HS-5 (cell line): ENCODE data around the gene ADCY9.

Source experiments
- DNase-seq: peaks from one replicate; pipeline ENCODE4 v3.0.0-alpha.2; 2012; ENCODE audit warnings: low read depth

The ADCY9 gene

DNA sequence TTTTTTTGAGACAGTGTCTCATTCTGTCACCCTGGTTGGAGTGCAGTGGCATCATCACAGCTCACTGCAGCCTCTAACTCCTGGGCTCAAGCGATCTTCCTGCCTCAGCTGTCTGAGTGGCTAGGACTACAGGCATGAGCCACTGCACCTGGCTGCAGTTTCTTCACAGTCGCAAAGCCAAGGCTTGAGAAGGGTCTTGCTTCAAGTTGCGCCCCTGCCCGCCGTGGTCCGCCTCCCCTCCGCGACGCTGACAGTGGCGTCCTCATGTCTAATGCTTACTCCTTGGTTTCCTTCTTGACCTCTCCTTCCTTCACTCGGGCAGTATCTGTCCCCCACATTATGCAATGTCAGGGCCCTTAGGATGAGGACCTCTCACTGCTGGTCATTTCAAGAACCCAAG lies 112.7 kb downstream of the ADCY9 start:
- DNase-seq = no peak

DNA sequence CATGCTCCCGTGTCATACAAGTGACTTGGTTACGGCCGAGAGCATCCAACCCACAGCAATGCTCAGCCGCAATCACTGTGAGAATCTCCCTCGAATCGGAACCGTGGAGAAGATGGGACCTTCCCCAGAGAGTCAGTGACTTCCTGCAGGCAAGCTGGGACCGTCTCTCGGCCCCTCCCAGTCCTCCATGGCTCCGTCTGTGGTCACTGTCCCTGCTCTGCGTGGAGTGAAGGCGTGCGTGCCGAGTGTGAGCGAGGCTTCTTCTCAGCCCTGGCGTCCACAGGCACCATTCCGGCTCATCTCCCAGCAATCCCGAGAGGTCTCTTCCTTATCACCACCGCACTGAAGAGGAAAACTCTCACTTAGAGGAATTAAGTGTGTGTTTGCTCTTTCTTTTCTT lies 113.1 kb downstream of the ADCY9 start:
- DNase-seq = no peak

DNA sequence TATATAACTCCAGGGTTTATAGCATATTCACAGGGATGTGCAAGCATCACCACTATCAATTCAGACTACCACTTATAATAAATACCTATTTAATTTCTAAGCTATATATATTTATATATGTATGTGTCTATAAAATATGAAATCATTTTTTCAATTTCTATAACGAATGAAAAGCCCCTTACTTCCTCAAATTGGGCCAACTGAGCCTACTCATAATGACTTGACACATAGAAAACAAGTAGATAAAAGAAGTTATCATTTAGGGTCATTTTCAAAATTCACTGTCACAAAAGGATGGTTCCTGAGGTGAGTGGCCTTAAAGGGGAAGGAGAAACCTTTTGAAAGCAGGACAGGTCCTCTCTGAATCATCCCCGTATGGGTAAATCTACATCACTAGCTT lies 114.1 kb downstream of the ADCY9 start:
- DNase-seq = no peak

DNA sequence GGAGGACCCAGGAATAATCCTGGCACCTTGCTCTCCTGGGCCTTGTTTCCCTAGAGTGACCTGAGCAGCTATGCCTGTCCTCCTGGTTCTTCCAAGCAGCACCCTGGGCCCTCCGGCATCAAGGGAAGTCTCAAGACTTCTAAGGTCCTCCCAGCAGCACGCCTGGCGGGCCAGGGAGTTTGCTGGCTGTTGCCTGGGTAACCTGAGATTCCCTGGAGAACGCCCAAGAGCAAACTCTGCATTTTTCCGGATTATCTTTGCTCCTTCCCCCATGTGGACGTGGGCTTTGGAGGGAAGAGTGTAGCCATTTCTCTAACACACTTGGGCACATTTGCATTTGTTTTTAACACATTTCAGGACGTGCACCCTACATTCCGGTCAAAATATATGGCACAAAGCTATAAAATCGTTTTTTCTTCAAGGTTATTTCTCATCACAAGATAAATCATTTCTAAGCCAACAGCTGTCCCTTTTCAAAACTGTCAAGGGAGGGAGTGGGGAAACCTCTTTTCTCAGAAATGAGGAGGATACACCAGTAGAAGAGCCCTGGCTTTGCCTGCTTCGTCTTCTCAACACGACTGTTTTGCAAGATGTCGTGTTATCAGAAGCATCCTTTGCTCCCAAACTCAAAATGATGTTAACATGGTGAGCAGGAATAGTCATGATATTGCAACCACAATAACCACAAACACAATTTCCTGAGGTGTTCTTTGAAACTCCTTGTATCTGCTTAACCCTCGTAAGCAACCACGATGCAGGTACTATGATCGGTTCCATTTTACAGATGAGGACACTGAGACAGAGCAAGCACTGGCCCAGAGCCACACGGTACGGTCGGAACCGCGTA lies 116.5 kb downstream of the ADCY9 start:
- DNase-seq = no peak

DNA sequence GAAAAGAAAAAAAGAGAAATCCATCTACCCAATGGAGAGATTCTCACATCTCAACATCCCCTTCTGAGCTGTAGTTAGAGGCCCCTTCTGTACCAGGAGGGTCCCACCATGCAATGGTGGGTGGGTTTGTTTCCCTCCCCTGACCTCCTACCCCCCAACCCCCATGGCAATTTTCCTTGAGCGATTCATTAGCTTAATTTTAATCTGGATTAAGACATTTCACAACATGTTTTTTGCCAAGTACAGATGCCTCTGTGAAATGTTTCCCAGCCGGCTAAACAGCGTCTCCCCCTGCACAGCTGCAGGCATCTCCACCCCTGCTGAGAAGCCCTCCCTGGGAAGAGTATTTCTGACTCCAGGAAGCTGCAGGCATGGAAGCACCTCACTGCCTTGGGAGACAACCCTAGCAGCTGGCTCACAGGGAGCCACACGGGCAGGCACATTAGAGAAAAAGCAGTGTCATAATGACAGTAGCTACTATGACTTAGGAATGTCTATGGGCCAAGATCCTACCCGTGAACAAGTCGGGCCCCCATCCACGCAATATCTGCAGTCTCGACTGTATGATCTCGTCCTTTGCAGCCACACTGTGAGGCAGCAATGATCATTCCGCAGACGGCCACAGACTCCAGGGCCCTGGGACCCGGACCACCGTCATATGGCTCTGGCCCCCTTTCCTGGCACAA lies 117.3 kb downstream of the ADCY9 start:
- no peak for DNase-seq

DNA sequence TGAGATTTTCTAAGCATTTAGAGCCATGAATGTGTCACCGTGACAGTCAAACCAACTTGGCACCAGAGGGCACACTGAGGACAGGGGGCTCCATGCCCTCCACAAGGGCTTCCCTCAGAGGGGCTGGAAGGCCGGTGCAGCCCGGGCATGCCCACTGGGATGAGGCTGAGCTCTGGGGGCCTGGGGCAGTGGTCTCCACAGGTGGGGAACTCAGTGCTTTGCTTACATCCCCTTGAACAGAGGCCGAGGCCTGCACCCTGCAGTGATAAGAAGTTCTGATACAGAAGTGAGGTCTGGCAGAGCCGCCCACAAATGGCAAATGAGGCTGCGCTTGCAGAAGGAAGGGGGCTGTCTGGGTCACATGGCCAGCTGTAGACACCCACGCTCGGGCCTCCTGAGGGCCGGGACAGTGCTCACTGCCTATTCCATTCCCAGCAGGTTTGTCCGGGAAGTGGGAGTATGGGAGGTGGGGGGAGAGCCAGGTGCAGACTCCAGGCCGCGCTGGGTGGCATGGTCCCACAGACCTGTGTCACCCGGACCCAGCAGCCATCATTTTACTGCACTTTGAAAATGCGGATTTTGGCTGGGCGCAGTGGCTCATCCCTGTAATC lies 118.9 kb downstream of the ADCY9 start:
- no peak for DNase-seq

DNA sequence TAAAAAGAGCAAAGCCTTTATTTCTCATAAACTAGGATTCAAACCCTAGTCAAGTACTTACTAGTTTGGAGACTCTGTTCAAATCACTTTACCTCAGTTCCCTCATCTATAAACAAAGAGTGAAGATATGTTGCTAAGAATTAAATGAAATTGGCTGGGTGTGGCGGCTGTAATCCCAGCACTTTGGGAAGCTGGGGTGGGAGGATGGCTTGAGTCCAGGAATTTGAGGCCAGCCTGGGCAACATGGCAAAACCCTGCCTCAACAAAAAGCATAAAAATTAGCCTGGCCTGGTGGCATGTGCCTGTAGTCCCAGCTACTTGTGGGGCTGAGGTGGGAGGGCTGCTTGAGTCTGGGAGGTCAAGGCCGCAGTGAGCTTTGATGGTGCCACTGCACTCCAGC lies 121.2 kb downstream of the ADCY9 start:
- DNase-seq = no peak

DNA sequence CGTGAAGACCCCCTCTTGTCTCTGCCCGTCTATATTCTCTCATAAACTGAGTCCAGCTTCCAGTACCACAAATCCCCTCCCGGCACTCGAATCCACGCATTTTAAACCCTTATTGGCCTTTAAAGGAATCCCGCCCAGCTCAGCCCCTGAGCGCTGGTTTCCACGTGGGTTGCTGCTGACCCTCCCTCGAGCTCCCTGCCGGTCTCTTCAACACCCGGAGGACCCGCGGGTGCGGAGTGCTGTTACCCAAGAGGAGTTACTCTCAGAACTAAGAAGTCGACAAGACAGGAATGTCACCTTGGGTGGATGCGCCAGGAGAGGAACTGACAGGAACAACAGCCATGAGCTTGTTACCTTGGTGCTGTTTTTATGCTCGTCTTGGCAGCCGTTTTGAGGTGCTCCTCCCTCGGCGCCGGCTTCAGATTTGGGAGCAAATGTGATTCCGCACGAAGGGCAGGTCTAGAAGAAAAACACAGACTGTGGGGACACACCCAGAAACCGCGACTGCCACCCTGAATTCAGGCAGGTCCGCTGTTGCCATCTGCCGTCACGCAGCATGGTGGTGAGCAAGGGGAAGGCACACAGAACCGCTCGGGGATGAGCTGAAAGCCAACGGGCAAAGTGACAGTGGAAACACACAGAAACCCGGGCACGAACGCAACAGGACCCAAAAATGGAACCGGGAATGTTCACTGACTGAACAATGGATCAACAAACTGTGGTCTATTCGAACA lies 123.0 kb downstream of the ADCY9 start:
- no peak for DNase-seq

DNA sequence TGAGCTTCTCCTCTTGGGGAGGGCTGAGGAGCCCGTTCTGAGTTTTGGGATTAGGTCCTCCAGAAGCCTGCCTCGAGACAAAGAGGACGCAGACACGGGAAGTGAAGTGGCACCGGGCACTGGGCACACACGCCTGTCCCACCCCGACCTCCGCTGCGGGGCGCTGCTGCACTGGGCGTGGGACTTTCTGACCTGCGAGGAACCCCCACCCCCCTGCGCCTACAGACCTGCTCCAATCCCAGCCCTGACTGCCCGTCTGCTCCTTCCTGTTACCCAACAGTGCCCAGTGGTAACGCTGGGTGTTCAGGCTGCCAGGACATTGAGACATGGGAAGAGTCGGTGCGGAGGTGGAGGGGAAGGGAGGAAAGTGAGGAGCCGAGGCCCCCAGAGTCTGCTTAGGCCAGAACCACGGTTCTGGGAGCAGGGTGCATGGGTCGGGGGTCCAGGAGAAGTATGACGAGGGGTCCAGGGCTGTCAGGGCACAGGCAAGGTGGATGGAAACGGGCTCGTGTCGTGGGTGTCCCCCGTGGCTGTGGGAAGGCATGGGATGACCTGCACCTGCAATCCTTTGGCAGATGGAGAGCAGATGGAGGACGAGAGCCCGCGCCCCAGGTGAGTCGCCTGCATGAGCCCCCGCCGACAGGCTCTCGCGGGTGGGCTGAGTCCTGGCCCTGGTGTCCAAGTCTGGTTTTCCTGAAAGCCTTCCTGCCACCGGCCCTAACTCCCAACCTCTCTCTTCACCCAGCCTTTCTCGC lies 123.8 kb downstream of the ADCY9 start:
- no peak for DNase-seq

DNA sequence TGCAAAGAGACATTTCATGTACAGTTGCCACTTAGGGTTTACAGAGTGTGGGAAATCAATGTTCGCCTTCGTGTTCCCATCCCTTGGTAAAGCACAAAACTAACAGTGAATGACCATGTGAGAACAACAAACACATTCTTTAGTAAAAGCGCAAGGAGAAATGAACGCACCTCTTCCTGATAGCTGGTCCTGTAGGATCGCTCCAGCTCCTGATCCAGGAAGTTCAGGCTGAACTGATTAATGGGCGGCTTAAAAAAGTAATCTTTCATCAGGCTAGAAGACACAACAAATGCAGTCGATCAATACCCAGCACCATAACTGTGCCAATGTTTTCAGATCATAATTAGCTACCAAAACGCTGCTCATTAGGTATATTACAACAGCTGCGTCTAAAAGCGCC lies 127.4 kb downstream of the ADCY9 start:
- no peak for DNase-seq

DNA sequence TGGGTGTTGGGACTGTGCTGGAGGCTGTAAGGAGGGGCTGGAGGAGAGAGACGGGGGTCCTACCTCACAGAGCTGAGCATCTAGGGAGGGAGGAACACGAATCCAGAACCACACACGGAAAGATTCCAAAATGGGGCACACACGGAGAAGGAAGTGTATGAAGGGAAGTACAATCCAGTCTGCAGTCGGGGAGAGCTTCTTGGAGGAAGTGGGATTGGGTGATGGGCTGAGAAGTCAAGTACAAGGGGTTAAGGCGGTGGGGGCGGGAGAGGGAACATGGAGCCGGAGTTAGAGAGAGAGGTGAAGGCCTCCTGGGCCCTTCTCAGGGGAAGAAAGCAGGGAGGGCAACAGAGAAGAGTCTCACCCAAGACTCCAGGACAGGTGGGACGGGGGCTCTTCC lies 128.2 kb downstream of the ADCY9 start:
- DNase-seq = no peak

DNA sequence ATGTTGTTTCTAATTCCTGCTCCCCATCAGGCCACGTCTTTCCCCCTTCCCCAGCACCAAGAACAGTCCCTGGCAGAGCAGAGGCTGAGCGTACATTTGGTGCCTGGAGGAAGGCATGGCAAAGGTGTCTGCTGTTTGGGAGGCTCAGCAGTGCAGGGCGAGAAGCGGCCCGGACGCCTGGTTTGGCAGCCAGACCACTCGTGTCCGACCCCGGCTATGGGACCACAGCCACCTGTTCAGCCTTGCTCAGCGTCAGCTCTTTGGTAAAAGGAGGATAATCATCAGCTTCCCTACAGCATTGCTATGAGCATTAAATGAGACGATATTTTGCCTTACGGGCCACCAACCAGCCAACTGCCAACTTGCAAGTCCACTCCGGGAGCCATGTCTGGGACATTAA lies 129.0 kb downstream of the ADCY9 start:
- DNase-seq = no peak

DNA sequence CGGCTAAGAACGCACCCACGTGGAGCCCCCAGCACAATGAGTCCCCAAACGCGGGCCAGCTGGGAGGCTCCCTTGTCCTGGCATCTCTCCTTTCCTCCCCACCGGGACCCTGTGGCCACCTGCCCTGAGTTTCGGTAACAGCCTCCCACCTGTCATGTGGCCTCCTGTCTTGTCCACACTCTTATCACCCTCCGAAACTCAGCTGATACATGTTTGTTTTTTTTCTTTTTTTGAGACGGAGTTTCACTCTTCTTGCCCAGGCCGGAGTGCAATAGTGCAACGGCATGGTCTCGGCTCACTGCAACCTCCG lies 130.1 kb downstream of the ADCY9 start:
- no peak for DNase-seq

DNA sequence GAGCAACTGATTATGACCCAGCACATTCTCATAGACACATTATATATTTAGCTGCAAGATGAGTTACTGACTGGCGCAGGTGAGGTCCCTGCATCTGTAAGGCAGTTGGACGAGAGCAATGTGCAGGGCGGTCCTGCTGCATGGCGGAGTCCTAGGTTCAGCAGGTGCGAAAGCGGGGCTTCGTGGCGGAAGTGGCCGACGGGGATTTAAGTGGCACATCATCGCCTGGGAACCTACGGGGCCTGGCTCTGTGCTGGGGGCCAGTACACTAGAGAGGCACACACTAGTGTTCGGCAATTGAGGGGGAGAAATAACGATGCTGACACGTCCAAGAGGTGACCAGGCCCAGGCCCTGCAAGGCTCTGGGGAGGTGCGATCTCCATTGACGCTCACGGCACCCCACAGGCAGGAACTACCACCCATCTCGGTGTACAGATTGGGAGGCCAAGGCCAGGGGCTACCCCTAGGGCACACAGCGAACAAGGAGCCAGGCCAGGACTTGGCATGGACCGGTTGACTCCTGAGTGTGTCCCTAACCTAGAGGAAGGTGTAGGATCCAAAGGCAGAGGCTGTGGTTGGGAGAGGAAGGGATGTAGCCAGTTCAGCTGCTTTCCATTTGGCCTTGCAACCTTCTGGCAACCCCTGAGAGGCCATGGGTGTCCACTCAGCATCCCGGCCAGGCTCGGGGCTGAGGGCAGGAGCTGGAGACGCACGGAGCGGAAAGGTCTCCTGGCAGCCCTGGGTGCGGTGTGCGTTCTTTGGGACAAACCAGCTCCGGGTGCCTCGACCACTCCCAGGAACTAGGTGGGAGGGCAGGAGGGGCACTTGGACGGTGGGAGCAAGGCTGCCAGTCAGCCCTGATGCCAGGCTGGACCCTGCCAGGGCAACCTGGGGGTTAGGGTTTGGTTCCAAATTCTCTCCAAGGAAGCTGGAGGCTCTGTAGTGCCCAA lies 131.9 kb downstream of the ADCY9 start:
- no peak for DNase-seq

DNA sequence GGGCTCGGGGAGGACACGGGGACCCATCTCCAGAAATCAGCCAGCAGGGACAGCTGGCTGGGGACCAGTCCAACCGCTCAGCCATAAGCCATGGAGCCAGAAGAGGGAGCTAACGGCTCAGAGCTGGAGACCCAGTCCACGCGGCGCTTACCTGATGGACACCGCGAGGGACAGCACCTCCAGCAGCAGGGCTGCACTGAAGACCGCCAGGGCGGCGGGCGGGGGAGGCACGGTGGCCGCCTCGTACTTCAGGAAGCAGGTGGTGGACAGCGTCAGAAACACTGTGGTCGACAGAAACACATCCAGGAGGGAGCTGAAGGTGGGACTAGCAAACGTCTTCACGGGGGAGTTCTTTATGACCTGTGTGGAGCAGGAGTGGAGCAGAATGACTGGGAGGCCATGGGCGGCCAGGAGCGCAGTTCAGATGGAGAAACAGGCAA lies 133.1 kb downstream of the ADCY9 start:
- no peak for DNase-seq

DNA sequence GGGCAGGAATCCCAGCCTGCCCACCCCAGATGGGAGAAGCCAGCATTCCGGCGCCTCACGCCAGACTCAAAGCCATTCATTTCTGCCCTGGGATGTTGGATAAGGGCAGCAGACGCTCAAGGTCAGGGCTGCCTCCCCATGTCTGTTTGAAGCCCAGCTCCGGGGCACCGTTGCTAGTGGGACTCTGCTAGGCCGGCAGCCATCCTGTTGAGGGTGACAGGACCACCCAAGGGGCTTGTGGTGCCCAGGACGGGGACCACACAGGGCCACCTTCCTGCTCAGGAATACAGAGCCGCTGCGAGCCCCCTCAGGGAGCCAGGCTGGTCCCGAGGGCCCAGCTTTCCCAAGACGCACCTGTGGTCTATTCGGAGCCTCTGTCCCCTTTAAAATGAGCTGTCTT lies 134.0 kb downstream of the ADCY9 start:
- no peak for DNase-seq

DNA sequence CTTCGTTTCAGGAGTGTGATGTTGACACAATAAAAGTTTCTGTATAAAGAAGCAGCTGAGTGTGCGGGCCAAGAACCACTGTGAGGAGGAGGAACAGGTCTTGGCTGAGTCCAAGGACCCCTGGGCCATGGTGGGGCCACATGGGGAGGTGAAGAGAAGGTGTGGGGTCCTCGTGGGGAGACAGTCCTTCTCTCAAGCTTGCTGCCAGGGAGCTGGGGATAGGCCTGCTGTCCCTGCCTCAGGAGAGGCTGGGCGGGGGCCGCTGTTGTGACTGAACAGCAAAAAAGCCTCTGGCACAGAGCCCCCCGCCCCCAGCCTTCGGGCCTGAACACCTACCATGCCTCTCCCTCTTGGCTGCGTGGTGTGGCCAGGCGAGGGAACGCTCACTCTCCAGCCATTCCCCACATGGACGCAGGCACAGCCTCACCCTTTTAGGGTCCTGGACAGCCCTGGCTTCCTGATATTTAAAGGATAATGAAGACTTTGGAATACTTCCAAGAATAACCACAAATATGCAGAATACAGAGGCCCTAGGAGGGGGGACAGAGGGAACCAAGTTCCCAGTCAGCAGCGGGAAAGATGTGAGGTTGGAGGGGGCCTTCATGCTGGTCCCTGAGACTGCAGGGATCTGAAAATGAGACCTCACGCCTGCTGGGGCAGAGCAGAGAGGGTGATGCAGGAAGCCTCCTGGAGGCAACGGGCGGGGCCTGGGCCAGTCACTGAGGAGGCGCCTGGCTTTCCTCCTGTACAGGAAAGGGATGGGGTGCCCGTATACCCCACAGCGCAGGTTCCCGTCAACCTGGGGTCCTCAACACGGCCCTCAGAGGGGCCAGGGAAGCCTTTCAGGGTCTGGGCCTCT lies 135.8 kb downstream of the ADCY9 start:
- DNase-seq = no peak

DNA sequence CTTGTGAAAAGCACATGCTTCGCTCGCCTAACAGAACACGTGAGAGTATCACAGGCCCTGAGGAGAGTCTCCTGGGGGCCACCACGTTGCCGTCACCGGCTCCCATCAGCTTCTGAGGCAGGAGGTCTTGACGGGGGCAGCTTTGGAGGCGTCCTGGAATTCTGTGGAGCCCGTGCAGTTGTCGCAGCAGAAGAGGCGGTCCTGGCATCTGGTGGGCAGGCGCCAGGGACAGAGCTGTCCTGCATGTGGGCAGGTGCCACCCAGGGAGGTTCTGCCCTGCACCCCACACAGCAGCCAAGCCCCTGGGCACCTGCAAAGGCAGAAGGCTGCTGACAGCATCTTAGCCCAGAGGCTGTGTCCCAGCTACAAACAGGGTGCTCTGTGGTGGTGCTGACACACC lies 136.7 kb downstream of the ADCY9 start:
- DNase-seq = no peak

DNA sequence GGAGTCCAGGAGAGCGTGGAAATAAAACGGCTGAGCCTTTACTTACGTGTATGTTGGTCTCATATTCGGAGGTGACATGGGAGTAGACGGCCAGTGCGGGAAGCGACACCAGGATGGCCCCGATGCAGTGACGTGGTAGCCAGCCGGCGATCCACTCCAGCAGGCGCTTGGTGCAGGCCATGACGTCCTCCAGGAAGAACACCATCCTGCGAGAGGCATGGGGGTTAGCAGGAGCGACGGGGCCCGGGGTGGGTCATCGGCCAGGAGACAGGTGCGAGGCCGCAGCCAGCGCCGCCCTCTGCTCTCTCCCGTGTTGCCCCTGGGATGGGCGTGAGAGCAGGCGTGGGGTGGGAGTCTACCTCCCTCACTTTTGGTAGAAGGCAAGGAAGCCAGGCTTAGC lies 137.2 kb downstream of the ADCY9 start:
- DNase-seq = no peak

DNA sequence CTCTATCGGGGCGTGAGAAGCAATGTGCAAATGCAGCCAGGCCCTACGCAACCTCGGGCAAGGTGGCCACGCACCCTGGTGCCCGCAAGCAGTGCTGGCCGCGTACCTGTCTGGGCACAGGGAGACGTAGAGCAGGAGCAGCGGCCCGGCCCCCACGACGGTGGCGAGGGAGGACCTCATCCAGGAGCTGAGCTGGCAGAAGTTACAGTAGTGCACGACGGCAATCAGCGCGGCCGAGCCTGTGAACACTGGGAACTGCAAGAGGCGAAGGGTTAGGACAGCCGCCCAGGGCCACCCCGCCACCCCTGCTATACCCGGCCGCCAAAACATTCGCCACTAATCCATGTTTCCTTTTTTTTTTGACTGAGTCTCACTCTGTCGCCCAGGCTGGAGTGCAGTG lies 138.9 kb downstream of the ADCY9 start:
- no peak for DNase-seq
